Transverse colon (tissue), 3 donors: ENCODE data around the gene CALHM3.

ENCODE experiments used
- CTCF ChIP-seq, 5 experiments: fragments of 200-600 bp in 3 of 5; fragments of 450-650 bp in 2 of 5; sonication (generic) in 3 of 5; IDR thresholded peaks; 1 replicate in 2 of 5; 2 replicates in 3 of 5; pipeline ENCODE4 v1.5.1; 2016 to 2017; ENCODE audit warnings: antibody characterized with exemption in 5 of 5, inconsistent platforms in 3 of 5, mild to moderate bottlenecking in 2 of 5, moderate library complexity in 1 of 5
- POLR2A ChIP-seq: fragments of 450-650 bp; IDR thresholded peaks from one replicate; pipeline ENCODE4 v1.6.1; 2016; ENCODE audit warnings: antibody characterized with exemption, mild to moderate bottlenecking, moderate library complexity

GRCh38 chr10:103510046-103510685 lies 31.1 kb upstream of the CALHM3 start:
- TF ChIP-seq POLR2A (no peak), CTCF (IDR thresholded peaks at IDR 0.05) (no peak)
